T-helper 22 cell (primary cell): ENCODE measurements around the gene CLEC18A.
"Not testable (repeated sequence)": the region's sequence is repeated elsewhere in the genome, so short reads cannot be mapped to it uniquely, and the experiment has no call there.

ENCODE experiments used
- DNase-seq: peaks from one replicate; pipeline ENCODE4 v3.0.0-alpha.2; 2020; ENCODE audit warnings: low read depth

The CLEC18A gene

GRCh38 chr16:69951017-69951671 is at the start of gene CLEC18A:
Gene CLEC18A, plus strand, starts transcription at chr16:69951334. Its CDS starts 33 bp downstream, at chr16:69951367.
- DNase-seq, result not testable (repeated sequence)

- DNase-seq, result no peak
These were observed 47.2 kb upstream of the CLEC18A start for GRCh38 chr16:69903865-69904415.

- DNase-seq, result no peak
These were observed 46.5 kb upstream of the CLEC18A start for GRCh38 chr16:69904495-69905170.

- no peak for DNase-seq
These were observed 46.0 kb upstream of the CLEC18A start for GRCh38 chr16:69905171-69905555.

- DNase-seq, result no peak
These were observed 44.2 kb upstream of the CLEC18A start for GRCh38 chr16:69906838-69907401.

GRCh38 chr16:69909043-69909442 is 42.1 kb upstream of the CLEC18A start:
- DNase-seq, result no peak

- DNase-seq, result no peak
These were observed 41.4 kb upstream of the CLEC18A start for GRCh38 chr16:69909760-69910159.

- DNase-seq, result no peak
These were observed 40.2 kb upstream of the CLEC18A start for GRCh38 chr16:69910964-69911363.

GRCh38 chr16:69916462-69916861 is 34.7 kb upstream of the CLEC18A start:
- DNase-seq, result no peak

GRCh38 chr16:69917311-69917710 is 33.8 kb upstream of the CLEC18A start:
- no peak for DNase-seq

GRCh38 chr16:69917739-69918138 is 33.4 kb upstream of the CLEC18A start:
- no peak for DNase-seq

- DNase-seq, result no peak
These were observed 32.9 kb upstream of the CLEC18A start for GRCh38 chr16:69918241-69918640.

- DNase-seq, result no peak
These were observed 30.0 kb upstream of the CLEC18A start for GRCh38 chr16:69921127-69921526.

- no peak for DNase-seq
These were observed 28.9 kb upstream of the CLEC18A start for GRCh38 chr16:69922200-69922599.

- no peak for DNase-seq
These were observed 26.9 kb upstream of the CLEC18A start for GRCh38 chr16:69924041-69924775.

GRCh38 chr16:69924777-69925191 is 26.4 kb upstream of the CLEC18A start:
- DNase-seq, result no peak

- no peak for DNase-seq
These were observed 25.8 kb upstream of the CLEC18A start for GRCh38 chr16:69925311-69925710.

- no peak for DNase-seq
These were observed 24.9 kb upstream of the CLEC18A start for GRCh38 chr16:69926241-69926640.

- DNase-seq, result no peak
These were observed 23.9 kb upstream of the CLEC18A start for GRCh38 chr16:69927056-69927757.

GRCh38 chr16:69928856-69929400 is 22.2 kb upstream of the CLEC18A start:
- no peak for DNase-seq

- no peak for DNase-seq
These were observed 21.7 kb upstream of the CLEC18A start for GRCh38 chr16:69929480-69929879.
